G401 (cell line): ENCODE results near the gene SYT12. TPM values are rescaled to one million over a fixed set of nuclear protein-coding genes. Genes with fewer than 3 reads are reported as not detected.
A peak's percentile ranks its signal among the peaks of the same experiment; 100 is the strongest.

Experiments used
- DNase-seq: peaks from one replicate; pipeline ENCODE4 v3.0.0-alpha.2; 2015; ENCODE audit warnings: low spot score
- in situ Hi-C: cut with HindIII; loops from 2 replicates; pipeline ENCODE4 v1.10.0; 2016; ENCODE audit warnings: low sequenced_read_pairs, mixed read lengths
- total RNA-seq: library from RNA; depleted of rRNA; stranded (reverse); fragments of >200 nt; shearing (Covaris generic); gene quantifications from 2 replicates; pipeline ENCODE4 v1.2.3, GENCODE V29; 2014

SYT12 gene
- total RNA-seq, 1 experiment from 2014 or later: 1.1 TPM

GRCh38 chr11:67051180-67051893, 28.4 kb downstream of the SYT12 start:
- in situ Hi-C loops: no loop called here

GRCh38 chr11:67051945-67052488, 29.1 kb downstream of the SYT12 start:
- in situ Hi-C loops: no loop called here
- no peak for DNase-seq

More at GRCh38 chr11:67051180-67051893, 28.4 kb downstream of the SYT12 start:
- no peak for DNase-seq

DNA sequence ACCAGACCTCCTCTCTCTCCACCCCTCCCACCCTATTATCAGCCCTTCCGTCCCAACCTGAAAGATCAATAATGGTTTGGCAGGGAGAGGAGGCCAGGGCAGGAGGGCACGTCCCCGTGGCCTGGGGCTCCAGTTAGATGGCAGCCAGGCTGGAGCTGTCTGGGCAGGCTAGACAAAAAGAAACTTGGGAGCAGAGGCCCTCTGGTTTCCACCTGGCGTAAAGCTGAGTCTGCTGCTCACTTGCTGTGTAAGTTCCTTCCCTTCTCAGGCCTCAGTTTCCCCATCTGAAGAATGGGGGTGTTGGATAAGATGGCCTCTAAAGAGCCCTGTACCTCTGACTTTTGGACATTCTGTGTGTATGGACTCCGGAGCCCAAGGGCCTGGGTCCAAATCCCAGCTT, 30.0 kb downstream of the SYT12 start:
- in situ Hi-C loops: no loop called here
- no peak for DNase-seq

DNA sequence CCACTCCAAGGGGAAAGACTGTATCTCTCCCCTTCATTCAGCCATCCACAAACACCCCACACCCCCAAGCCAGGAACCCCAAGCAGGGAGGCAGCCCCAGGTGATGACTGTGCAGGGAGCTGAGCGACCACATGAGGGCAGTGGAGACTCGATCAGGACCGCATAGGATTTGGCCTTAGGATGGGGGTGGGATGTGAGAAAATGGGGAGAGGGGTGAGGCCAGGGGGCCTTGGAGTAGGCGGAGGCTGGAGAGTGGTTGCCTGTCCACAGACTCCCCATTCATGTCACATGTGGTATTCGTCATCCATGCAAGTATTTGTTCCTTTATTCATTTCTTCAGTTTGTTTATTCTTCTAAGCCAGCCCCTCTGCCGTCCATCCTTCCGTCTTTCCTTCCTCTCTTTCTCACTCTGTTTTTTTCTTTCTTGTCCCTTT, 31.0 kb downstream of the SYT12 start:
- in situ Hi-C loops: no loop called here
- DNase-seq: peak; percentile 79

DNA sequence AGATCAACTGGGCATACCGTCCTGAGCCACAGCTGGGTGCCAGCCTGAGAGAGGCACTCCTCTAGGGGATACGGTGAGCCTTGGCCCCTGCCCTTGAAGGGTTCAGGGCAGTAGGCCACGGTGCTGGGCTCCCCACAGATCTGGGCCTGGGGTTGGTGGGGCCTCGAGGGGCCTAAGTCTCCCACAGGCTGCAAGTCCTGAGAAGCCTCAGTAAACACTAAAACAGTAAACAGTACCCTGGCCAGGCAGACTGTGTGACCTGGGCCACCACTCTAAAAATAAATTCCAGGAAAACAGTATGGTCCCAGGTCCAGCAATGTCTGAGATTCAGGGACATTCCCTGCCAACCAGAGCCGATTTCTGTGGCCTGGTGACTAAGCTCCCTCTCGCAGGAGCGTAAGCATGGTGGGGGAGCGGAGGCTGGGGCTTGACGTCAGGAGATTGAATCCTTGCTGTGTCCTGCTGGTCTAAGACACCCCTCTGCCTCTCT, 31.5 kb downstream of the SYT12 start:
- in situ Hi-C loops: no loop called here
- no peak for DNase-seq

- DNase-seq: no peak
- in situ Hi-C loops: no loop called here
Observed at GRCh38 chr11:67054836-67055523, 32.0 kb downstream of the SYT12 start.

DNA sequence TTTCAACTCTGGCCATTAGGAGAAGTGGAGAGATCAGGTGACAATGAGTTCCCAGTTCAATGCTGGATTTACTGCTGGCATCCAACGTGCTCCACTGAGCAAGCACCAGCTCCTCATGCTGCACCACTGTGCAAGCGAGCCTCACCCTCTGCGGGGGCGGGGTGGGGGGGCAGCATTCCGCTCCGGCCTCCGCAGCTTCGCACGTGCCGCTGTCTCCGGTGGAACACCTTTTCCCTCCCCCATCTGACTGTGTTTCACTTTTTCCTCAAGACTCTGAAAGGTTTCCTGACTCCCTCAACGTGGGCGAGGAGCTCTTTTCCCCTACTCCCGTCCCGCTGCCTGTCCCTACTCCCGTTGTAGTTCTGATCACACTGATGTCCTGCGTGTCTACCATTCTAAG, 32.9 kb downstream of the SYT12 start:
- in situ Hi-C loops: no loop called here
- DNase-seq: no peak

DNA sequence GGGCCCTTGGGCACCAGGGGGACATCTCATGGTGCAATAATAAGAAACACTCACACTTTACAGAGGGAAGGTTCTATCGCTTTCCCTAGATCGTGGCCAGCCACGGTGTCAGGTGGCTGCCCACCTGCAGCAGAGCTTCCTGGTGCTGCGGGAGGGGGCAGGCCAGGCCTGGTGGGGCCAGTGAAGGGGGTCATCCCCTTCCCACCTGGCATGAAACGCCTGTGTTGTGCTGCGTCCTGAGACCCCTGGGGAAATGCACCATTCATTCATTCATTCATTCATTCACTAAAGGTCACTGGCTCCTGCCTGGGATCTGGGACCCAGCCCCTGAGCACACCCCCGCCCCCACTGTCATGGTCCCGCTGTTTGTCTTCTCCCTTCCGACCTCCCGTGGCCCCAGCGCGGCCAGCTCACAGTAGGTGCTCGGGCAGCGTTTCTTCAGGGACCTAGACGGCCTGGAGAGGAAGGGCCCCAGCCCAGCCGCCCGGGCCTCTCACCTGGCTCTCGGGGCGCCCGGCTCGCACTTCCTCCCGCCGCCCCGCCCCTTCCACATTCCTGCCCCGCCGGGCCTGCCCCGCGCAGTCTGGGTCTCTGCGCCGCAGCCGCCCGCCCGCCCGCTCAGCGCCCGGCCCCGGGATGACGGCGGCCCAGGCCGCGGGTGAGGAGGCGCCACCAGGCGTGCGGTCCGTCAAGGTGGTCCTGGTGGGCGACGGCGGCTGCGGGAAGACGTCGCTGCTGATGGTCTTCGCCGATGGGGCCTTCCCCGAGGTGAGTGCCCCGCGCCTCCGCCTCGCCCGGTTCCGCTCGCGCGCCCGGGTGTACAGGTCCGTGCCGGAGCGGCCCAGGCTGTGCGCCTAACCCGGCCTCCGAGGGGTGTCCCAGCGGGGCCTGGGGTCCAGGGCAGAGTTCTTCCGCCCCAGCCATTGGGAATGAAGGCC, 33.6 kb downstream of the SYT12 start, which contains the start of gene RHOD:
Gene RHOD, plus strand, starts transcription at position 581 of the 938 bp plus-strand sequence. Its CDS starts 56 bp downstream, at position 637.
- no peak for DNase-seq
- in situ Hi-C loops: no loop called here

- in situ Hi-C loops: no loop called here
- DNase-seq: no peak
Observed at GRCh38 chr11:67057205-67057672, 34.3 kb downstream of the SYT12 start.

GRCh38 chr11:67058506-67058905, 35.6 kb downstream of the SYT12 start:
- no peak for DNase-seq
- in situ Hi-C loops: no loop called here

GRCh38 chr11:67059671-67060070, 36.7 kb downstream of the SYT12 start:
- DNase-seq: no peak
- in situ Hi-C loops: no loop called here

- in situ Hi-C loops: no loop called here
- no peak for DNase-seq
Observed at GRCh38 chr11:67060111-67060522, 37.2 kb downstream of the SYT12 start.

GRCh38 chr11:67062526-67063373, 39.8 kb downstream of the SYT12 start:
- no peak for DNase-seq
- in situ Hi-C loops: no loop called here

DNA sequence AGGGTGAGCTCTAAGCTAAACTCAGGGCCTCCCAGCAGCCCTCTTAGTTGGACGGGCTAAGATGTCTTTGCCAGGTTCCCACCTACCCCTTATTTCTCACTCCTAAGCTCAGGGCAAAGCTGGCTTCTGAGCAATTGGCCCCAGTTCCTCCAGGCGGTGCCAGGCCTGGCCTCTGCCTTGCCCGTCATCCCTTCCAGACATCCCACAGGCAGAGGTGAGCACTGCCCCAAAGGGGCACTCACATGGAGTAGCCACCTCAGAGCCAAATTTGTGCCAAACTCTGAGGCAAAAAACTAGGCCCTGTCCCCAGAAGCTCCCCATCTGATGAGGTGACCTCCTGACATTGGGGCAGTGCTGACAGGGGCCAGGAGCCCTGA, 43.4 kb downstream of the SYT12 start:
- DNase-seq: no peak
- in situ Hi-C loops: no loop called here

DNA sequence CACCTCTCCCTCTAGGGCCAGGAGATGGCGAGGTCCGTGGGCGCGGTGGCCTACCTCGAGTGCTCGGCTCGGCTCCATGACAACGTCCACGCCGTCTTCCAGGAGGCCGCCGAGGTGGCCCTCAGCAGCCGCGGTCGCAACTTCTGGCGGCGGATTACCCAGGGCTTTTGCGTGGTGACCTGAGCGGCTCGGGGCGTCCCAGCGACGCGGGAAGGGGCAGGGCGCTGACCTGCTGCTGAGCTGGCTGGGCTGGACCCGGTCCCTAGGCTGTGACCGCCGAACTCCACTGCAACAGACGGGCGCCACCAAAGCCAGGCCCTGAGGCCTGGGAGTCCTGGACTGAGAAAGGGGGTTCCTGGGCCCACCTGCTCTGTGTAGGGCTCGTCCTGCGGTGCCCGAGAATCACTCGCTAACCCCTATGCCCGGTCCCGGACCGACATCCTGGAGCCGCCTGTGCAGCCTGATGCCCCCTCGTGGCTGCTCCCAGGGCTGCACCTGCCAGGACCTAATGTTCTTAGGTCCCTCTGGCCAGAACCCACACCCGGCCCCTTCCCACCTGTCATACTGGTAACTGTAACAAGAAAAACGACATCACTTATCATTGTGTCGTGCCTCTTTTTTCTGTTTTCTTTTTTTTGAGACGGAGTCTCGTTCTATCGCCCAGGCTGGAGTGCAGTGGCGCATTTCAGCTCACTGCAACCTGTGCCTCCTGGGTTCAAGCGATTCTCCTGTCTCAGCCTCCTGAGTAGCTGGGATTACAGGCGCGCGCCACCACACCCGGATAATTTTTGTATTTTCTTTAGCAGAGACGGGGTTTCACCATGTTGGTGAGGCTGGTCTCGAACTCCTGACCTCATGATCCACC, 48.7 kb downstream of the SYT12 start:
- in situ Hi-C loops: no loop called here
- peak; percentile 86 for DNase-seq

DNA sequence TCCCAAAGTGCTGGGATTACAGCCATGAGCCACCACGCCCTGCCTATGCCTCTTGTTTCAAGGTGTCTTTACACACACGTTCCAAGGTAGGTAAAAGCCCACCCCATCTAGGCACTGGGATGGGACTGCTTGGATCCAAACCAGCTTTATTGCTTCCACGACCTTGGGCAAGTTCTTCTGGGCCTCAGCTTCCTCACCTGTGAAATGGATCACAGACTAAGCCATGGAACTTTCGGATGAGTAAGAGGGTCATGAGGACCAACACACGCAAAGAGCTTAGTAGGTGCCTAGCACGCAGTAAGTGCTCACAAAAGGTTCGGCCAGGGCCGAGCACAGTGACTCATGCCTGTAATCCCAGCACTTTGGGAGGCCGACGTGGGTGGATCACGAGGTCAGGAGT, 49.4 kb downstream of the SYT12 start:
- in situ Hi-C loops: no loop called here
- DNase-seq: no peak

DNA sequence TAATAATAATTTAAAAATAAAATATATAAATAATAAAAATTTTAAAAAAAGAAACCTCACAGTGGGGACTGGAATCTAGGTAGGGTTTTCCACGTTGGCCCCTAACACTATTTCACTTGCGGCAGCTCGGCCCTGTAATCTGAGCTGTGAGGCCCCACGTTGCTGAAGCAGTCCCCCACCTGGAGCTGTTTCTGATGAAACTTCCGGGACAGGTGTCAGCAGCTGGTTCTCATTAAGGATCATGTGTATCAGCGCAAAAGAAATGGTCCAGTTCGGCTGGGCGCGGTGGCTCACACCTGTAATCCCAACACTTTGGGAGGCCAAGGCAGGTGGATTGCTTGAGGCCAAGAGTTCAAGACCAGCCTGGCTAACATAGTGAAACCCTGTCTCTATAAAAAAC, 51.0 kb downstream of the SYT12 start:
- no peak for DNase-seq
- in situ Hi-C loops: no loop called here
